ENCODE results near the gene RNF215. TPM values are rescaled to one million over a fixed set of nuclear protein-coding genes. Genes with fewer than 3 reads are reported as not detected.
A peak's percentile ranks its signal among the peaks of the same experiment; 100 is the strongest.

RNF215 gene
- total and polyA plus RNA-seq, 2 of the 13 experiments (the other 11 are each of a cell fraction or from before 2014, with no cell fraction given) = 5.3 to 6.1 TPM

DNA sequence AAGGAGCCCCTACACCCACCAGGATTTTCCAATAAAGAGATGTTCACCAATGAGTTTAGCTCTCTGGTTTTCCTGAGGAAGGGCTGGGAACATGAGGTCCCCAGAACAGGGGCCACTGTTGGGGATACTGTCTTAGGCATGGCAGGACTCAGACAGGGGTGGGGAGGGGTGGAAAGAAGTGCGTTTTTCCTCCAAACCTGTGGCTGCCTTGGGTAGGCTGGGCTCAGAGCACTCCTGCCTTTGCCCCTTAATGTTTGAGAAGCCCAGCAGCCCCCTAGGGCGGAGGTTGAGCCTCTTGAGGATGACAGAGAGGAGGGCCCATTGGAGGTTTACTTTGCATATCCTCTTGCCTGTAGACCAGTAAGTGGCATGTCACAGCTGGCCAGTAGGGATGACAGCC lies 49.0 kb upstream of the RNF215 start:
- Histone ChIP-seq H4K20me1 (ENCODE audit: insufficient read depth, low read length) (no peaks in the 10 kb centered on the region), H3K36me3 (replicated peaks in 1 of 2; ENCODE audit: control insufficient read depth in 1 of 2, insufficient read depth in 2 of 2, low read length in 2 of 2) (no peaks in the 10 kb centered on the region), H3K4me2 (ENCODE audit: low read depth, low read length) (no peak overlapping the region), H3K4me1 (ENCODE audit: insufficient read depth, low read length) (peaks cover 42% of the 10 kb centered on the region), H3K27ac (ENCODE audit: extremely low read length, insufficient read depth, low read length) (no peak overlapping the region), H3K4me3 (replicated peaks in 1 of 3; ENCODE audit: insufficient read depth in 1 of 3, low read depth in 2 of 3, low read length in 3 of 3) (no peak overlapping the region), H3K27me3 (ENCODE audit: control insufficient read depth in 1 of 2, insufficient read depth in 2 of 2, low read length in 2 of 2) (peaks cover 0 to 7% of the 10 kb centered on the region in 2 experiments; a peak in 3 of 5 replicates), H3K9me3 (ENCODE audit: low read length) (no peaks in the 10 kb centered on the region), H2AFZ (ENCODE audit: low read length) (no peak overlapping the region), H3K9ac (ENCODE audit: insufficient read depth, low read depth, low read length) (no peak overlapping the region), H3K79me2 (ENCODE audit: insufficient read depth, low read length) (no peaks in the 10 kb centered on the region)
- WGBS (ENCODE audit: low lambda C conversion rate) = 100% methylated on average over 1 of the region's 2 CpGs
- BruUV-seq (replicated peaks) = no TSS peak
- TF ChIP-seq ZNF629 (CRISPR knock-in tag; conservative IDR thresholded peaks at IDR 0.05) (no peak), SRY (CRISPR knock-in tag; IDR thresholded peaks at IDR 0.05) (no peak)
- TF ChIP-seq, protein P1, sequence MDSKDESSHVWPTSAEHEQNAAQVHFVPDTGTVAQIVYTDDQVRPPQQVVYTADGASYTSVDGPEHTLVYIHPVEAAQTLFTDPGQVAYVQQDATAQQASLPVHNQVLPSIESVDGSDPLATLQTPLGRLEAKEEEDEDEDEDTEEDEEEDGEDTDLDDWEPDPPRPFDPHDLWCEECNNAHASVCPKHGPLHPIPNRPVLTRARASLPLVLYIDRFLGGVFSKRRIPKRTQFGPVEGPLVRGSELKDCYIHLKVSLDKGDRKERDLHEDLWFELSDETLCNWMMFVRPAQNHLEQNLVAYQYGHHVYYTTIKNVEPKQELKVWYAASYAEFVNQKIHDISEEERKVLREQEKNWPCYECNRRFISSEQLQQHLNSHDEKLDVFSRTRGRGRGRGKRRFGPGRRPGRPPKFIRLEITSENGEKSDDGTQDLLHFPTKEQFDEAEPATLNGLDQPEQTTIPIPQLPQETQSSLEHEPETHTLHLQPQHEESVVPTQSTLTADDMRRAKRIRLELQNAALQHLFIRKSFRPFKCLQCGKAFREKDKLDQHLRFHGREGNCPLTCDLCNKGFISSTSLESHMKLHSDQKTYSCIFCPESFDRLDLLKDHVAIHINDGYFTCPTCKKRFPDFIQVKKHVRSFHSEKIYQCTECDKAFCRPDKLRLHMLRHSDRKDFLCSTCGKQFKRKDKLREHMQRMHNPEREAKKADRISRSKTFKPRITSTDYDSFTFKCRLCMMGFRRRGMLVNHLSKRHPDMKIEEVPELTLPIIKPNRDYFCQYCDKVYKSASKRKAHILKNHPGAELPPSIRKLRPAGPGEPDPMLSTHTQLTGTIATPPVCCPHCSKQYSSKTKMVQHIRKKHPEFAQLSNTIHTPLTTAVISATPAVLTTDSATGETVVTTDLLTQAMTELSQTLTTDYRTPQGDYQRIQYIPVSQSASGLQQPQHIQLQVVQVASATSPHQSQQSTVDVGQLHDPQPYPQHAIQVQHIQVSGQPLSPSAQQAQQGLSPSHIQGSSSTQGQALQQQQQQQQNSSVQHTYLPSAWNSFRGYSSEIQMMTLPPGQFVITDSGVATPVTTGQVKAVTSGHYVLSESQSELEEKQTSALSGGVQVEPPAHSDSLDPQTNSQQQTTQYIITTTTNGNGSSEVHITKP (CRISPR knock-in tag; IDR thresholded peaks at IDR 0.05; ENCODE audit: low read depth) = no peak
- in situ Hi-C loops (cut with HindIII; ENCODE audit: extremely low pct_ligation_motif_present, low pct_unique_long_range_greater_than_20kb) (no loop called here), intact Hi-C loops (cut with micrococcal nuclease; ENCODE audit: unreplicated experiment) (no loop called here)
- ChIA-PET CTCF (ENCODE audit: low intra/inter-chr PET ratio, low total read pairs) (no interaction called here), POLR2A (interaction anchor here (2.5 kb wide), 1 partner anchor 13 kb away, joined by 8 read pairs; no protein-coding TSS in a partner anchor)
- DNase-seq (ENCODE audit: low spot score) (no peak), ATAC-seq (no peak), FAIRE-seq (no peak)

DNA sequence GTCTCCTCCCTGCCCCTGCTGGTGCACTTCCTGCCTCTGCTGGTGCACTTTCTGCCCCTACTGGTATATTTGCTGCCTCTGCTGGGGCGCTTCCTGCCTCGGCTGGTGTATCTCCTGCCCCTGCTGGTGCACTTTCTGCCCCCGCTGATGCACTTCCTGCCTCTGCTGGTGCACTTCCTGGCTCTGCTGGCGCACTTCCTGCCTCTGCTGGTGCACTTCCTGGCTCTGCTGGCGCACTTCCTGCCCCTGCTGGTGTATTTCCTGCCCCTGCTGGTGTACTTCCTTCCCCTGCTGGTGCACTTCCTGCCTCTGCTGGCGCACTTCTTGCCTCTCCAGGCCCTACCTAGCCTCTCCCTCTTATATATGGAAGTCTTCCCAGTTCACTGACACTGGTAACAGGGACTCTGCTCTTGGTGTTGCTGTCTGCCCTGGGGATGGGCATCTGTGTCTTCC lies 48.5 kb upstream of the RNF215 start:
- Histone ChIP-seq H3K27me3 (ENCODE audit: control insufficient read depth in 1 of 2, insufficient read depth in 2 of 2, low read length in 2 of 2) (peaks cover 0 to 4% of the 10 kb centered on the region in 2 experiments; a peak in 3 of 5 replicates), H3K79me2 (ENCODE audit: insufficient read depth, low read length) (no peaks in the 10 kb centered on the region), H3K4me2 (ENCODE audit: low read depth, low read length) (peak overlapping the region; percentile 57), H3K9ac (ENCODE audit: insufficient read depth, low read depth, low read length) (no peak overlapping the region), H3K36me3 (replicated peaks in 1 of 2; ENCODE audit: control insufficient read depth in 1 of 2, insufficient read depth in 2 of 2, low read length in 2 of 2) (no peaks in the 10 kb centered on the region), H3K27ac (ENCODE audit: extremely low read length, insufficient read depth, low read length) (no peak overlapping the region), H4K20me1 (ENCODE audit: insufficient read depth, low read length) (no peaks in the 10 kb centered on the region), H2AFZ (ENCODE audit: low read length) (no peak overlapping the region), H3K9me3 (ENCODE audit: low read length) (no peaks in the 10 kb centered on the region), H3K4me3 (replicated peaks in 1 of 3; ENCODE audit: insufficient read depth in 1 of 3, low read depth in 2 of 3, low read length in 3 of 3) (peak overlapping the region in 1 of 3 experiments; percentile 41; a peak in 1 of 6 replicates), H3K4me1 (ENCODE audit: insufficient read depth, low read length) (peaks cover 42% of the 10 kb centered on the region)
- DNase-seq (ENCODE audit: low spot score) (no peak), ATAC-seq (no peak), FAIRE-seq (no peak)
- intact Hi-C loops (cut with micrococcal nuclease; ENCODE audit: unreplicated experiment) (no loop called here), in situ Hi-C loops (cut with HindIII; ENCODE audit: extremely low pct_ligation_motif_present, low pct_unique_long_range_greater_than_20kb) (no loop called here)
- BruUV-seq (replicated peaks) = no TSS peak
- POLR2A ChIA-PET = interaction anchor here (1.4 to 2.5 kb wide), 2 partner anchors 12 kb away, joined by 8 to 10 read pairs; no protein-coding TSS in a partner anchor
- 79% methylated on average over 6 of the region's 6 CpGs for WGBS (ENCODE audit: low lambda C conversion rate)
- CTCF ChIA-PET (ENCODE audit: low intra/inter-chr PET ratio, low total read pairs) = no interaction called here
- TF ChIP-seq ZNF337 (CRISPR knock-in tag; IDR thresholded peaks at IDR 0.05; ENCODE audit: borderline replicate concordance, low read depth) = no peak
- TF ChIP-seq MTF2 (CRISPR knock-in tag; IDR thresholded peaks at IDR 0.05; ENCODE audit: borderline replicate concordance) = no peak
- no peak for TF ChIP-seq KDM6A (CRISPR knock-in tag; IDR thresholded peaks at IDR 0.05; ENCODE audit: low read depth)
- TF ChIP-seq TAF1 (CRISPR knock-in tag; IDR thresholded peaks at IDR 0.05) = no peak
- TF ChIP-seq IRF2 (CRISPR knock-in tag; IDR thresholded peaks at IDR 0.05) = no peak
- TF ChIP-seq IKZF1 (IDR thresholded peaks at IDR 0.05) = no peak
- TF ChIP-seq, protein P2, sequence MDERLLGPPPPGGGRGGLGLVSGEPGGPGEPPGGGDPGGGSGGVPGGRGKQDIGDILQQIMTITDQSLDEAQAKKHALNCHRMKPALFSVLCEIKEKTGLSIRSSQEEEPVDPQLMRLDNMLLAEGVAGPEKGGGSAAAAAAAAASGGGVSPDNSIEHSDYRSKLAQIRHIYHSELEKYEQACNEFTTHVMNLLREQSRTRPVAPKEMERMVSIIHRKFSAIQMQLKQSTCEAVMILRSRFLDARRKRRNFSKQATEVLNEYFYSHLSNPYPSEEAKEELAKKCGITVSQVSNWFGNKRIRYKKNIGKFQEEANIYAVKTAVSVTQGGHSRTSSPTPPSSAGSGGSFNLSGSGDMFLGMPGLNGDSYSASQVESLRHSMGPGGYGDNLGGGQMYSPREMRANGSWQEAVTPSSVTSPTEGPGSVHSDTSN (CRISPR knock-in tag; IDR thresholded peaks at IDR 0.05) = no peak
- TF ChIP-seq PHB2 (IDR thresholded peaks at IDR 0.05; ENCODE audit: partially characterized antibody) = no peak
- no peak for TF ChIP-seq ZNF138 (CRISPR knock-in tag; IDR thresholded peaks at IDR 0.05; ENCODE audit: low read depth)
- no peak for TF ChIP-seq ZNF841 (CRISPR knock-in tag; IDR thresholded peaks at IDR 0.05; ENCODE audit: borderline replicate concordance)
- TF ChIP-seq CENPX (CRISPR knock-in tag; IDR thresholded peaks at IDR 0.05) = no peak
- no peak for TF ChIP-seq KLF9 (CRISPR knock-in tag; IDR thresholded peaks at IDR 0.05; ENCODE audit: low read depth)
- no peak for TF ChIP-seq ARHGAP35 (CRISPR knock-in tag; IDR thresholded peaks at IDR 0.05; ENCODE audit: borderline replicate concordance)
